ENCODE measurements around the gene PEMT.
A peak's percentile ranks its signal among the peaks of the same experiment; 100 is the strongest.

Gene PEMT

DNA sequence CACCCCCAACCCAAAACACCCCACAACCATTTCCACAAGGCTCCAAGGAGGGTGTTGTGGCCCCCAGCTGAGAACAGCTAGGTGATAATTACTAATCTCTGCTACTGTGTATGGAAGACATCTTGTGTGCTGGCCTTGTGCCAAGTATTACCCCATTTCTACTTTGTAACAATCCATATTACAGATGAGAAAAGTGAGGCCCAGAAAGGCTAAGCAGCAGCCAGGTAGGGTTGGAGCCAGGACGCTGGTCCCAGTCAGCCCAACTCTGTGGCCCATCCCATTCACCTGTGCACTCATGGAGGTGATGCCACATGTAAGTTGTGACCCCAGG is 12.4 kb upstream of the PEMT start:
- no peak for DNase-seq (ENCODE audit: low spot score)
- Histone ChIP-seq H3K27ac (no peak overlapping the region), H3K4me3 (no peak overlapping the region)
- TF ChIP-seq, protein P1, sequence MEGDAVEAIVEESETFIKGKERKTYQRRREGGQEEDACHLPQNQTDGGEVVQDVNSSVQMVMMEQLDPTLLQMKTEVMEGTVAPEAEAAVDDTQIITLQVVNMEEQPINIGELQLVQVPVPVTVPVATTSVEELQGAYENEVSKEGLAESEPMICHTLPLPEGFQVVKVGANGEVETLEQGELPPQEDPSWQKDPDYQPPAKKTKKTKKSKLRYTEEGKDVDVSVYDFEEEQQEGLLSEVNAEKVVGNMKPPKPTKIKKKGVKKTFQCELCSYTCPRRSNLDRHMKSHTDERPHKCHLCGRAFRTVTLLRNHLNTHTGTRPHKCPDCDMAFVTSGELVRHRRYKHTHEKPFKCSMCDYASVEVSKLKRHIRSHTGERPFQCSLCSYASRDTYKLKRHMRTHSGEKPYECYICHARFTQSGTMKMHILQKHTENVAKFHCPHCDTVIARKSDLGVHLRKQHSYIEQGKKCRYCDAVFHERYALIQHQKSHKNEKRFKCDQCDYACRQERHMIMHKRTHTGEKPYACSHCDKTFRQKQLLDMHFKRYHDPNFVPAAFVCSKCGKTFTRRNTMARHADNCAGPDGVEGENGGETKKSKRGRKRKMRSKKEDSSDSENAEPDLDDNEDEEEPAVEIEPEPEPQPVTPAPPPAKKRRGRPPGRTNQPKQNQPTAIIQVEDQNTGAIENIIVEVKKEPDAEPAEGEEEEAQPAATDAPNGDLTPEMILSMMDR (IDR thresholded peaks at IDR 0.05), result no peak

DNA sequence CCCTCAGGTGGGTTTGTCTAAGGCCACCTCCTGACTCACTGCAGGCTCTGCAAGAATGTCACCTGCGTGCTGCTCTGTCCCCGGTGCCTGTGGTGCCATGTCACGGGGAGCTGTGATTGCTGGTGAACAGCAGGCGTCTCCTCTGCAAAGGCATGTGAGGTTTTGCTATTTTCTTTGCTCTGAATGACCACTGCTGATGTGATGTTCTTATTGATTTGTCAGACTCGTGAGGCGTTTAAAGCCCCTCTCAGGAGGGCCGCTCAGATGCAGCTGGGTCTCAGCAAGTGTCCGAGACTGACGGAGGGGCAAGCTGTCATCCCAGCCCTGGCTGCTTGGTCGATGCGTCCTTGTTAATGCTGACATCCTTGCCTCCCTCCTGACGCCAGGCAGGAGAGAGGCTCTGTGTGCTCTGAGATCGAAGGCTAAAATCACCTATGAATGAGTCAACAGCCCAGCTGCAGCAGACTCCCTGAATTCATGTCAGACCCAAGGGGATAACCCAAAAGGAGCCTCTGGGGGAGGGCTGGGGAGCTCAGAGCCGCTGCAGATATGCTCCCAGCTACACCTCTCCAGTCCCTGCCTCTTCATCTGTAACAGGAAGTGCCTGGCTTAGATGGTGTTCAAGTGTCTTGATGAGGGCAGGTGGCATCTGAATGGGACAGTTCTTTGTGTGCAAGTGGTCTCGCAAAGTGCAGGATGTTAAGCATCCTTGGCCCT is 11.8 kb upstream of the PEMT start:
- DNase-seq (ENCODE audit: low spot score), result no peak
- TF ChIP-seq, protein P1 (IDR thresholded peaks at IDR 0.05), result no peak
- Histone ChIP-seq H3K4me3 (no peak overlapping the region), H3K27ac (no peak overlapping the region)

DNA sequence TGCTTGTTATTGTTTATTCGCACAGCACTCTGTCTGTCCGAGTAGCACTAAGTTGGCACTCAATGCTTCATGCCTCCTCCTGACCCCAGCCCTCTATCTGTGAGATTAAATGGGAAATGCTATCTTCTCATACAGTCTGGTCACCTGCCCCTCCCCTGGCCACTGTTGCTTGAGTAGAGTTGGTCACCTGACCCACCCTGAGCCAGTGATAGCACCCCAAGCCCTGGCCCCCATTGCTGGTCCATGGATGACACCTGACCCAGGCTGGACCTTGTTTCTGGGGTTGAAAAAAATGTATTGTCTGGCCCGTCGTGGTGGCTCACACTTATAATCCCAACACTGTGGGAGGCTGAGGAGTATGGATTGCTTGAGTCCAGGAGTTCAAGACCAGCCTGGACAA is 8.5 kb upstream of the PEMT start:
- TF ChIP-seq, protein P1 (IDR thresholded peaks at IDR 0.05), result no peak
- H3K27ac ChIP-seq, result no peak overlapping the region
- DNase-seq (ENCODE audit: low spot score), result no peak
- no peak overlapping the region for H3K4me3 ChIP-seq

DNA sequence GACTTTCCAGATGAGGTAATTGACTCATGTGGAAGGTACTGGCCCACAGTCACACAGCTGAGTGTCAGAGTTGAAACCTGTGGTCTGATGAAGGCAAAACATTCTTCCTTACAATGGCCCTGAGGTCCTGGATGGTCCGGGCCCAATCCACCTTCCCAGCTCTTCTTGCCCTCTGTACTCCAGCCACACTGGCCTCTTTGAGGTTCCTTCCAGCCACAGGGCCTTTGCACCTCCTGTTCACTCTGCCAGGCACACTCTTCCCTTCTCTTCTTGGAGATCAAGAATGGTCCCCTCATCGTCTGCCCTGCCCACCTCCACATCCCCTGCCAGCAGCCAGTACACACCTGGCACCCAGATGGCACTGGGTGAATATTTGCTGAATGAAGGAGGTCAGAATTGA is 6.5 kb upstream of the PEMT start:
- no peak for DNase-seq (ENCODE audit: low spot score)
- no peak overlapping the region for H3K27ac ChIP-seq
- H3K4me3 ChIP-seq, result no peak overlapping the region
- TF ChIP-seq, protein P1 (IDR thresholded peaks at IDR 0.05), result no peak

DNA sequence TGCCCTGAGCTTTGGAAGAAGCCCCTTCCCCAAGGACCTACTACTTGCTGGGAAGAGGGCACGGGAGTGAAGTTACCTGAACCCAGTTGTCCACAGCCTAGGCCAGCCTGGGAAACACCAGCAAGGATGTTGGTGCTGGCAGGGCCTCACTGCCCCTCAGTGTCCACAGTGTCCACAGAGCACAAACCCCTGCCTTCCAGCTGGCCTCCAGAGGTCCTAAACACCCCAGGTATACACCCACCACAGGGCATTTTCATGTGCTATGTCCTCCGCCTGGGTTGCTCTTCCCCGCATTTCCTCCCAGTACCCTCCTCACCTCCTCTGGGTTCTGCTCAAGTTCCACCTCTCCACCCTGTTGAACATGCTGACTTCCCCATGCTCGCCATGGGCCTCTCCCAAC is 4.2 kb upstream of the PEMT start:
- Histone ChIP-seq H3K4me3 (no peak overlapping the region), H3K27ac (no peak overlapping the region)
- DNase-seq (ENCODE audit: low spot score), result no peak
- TF ChIP-seq, protein P1 (IDR thresholded peaks at IDR 0.05), result no peak

DNA sequence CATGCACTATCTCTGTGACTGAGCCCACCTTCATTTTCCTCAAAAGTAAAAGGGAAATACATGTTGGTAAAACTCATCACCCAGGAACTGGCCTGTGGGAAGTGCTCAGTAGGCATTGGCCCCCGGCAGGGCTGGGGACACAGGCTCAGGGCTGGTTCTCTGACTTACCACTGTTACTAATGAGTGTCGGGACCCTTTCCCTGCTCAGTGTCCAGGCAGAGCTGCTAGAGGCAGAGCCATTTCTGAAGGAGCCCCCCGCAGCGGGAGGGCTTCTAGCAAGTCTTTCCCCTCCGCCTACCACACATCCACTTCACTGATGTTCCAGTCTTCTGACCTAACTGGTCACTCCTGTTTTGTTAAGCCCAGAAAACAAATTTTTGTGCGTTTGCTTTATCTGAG is 1.7 kb upstream of the PEMT start:
- TF ChIP-seq, protein P1 (IDR thresholded peaks at IDR 0.05), result no peak
- Histone ChIP-seq H3K4me3 (no peak overlapping the region), H3K27ac (no peak overlapping the region)
- DNase-seq (ENCODE audit: low spot score), result no peak

DNA sequence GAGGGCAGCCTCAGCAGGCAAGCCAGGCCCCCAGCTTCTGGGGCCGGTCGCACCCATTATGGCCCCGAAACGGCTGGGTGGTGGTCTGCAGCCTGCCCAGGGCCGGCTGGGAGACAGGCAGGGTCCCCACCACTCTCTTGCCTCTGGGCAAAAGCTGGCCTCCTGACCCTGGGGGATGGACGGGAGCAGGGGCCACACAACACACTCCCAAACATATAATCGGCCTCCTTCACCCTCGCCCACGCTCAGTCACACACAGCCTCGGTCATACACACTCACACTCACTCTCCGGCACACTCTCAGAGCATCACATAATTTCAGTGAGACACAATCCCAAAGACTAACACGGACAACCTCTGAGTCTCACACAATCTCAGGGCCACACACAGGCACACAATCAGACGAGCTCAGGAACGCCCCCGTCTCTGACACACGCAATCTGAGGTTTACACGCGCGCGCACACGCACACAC is 589 bp downstream of the PEMT start:
- DNase-seq (ENCODE audit: low spot score), result no peak
- peak overlapping the region; percentile 78 for H3K4me3 ChIP-seq
- TF ChIP-seq, protein P1 (IDR thresholded peaks at IDR 0.05), result no peak
- peak overlapping the region; percentile 56 to 89 for H3K27ac ChIP-seq
